Type B pancreatic cell (in vitro differentiated cells): ENCODE results near the gene CCDC57. TPM values are rescaled to one million over a fixed set of nuclear protein-coding genes. Genes with fewer than 3 reads are reported as not detected.

Source experiments
- DNase-seq: peaks from one replicate; pipeline ENCODE4 v3.0.0; 2021; ENCODE audit warnings: mixed read lengths; ENCODE audit not compliant: unreplicated experiment; ENCODE audit errors: extremely low spot score
- H3K27ac Mint-ChIP-seq: 2 replicates; pipeline ENCODE4 v1.8.0; 2021; ENCODE audit warnings: mild to moderate bottlenecking, mixed read lengths
- H3K27me3 Mint-ChIP-seq: 2 replicates; pipeline ENCODE4 v1.8.0; 2021; ENCODE audit warnings: mixed read lengths
- H3K36me3 Mint-ChIP-seq: 2 replicates; pipeline ENCODE4 v1.8.0; 2021; ENCODE audit warnings: mixed read lengths
- H3K4me1 Mint-ChIP-seq: one replicate; pipeline ENCODE4 v1.8.0; 2021; ENCODE audit warnings: mixed read lengths; ENCODE audit not compliant: unreplicated experiment
- H3K4me3 Mint-ChIP-seq: 2 replicates; pipeline ENCODE4 v1.8.0; 2021; ENCODE audit warnings: mild to moderate bottlenecking, mixed read lengths
- H3K9me3 Mint-ChIP-seq: 2 replicates; pipeline ENCODE4 v1.8.0; 2021; ENCODE audit warnings: mixed read lengths
- total RNA-seq: library from RNA; stranded (reverse); gene quantifications from 2 replicates; pipeline ENCODE4 v1.2.1, GENCODE V29; 2021; ENCODE audit warnings: low replicate concordance
- TF ChIP-seq, protein P1 (sequence below): fragments of 200-600 bp; sonication (generic); conservative IDR thresholded peaks from 2 replicates; pipeline ENCODE4 v1.5.0; 2021; ENCODE audit warnings: antibody characterized with exemption, mild to moderate bottlenecking

CCDC57 gene
- total RNA-seq, 1 donor from 2014 or later: 58.7 TPM

DNA sequence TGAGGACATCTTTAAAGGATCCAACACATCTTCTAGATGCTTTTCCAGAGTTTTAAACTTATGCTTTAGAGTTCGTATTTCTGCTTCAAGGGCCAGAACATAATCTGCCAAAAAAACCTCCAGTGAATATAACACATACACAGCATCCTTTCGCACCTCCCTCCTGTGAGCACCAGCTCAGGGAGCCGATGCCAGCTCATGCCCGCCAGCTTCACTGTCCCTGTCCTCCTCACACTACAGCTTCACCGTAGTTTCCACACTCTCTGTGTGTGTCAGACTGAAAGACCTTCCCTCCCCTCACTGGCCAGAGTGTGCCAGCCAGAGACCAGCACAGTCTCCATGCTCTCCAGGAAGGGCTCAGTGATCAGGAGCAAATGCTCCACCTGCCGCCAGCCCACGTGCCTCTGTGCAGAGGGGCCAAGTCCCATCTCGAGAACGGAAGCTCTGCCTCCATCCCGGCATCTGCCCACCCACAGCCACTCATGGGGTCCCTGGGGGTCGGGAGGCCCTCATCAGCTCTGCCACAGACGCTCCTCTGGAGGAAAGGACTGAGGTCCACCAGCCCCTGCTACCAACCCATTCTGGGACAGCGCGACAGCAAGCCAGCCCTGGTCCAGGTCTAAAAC, 40.8 kb downstream of the CCDC57 start:
- H3K27me3 Mint-ChIP-seq: no peaks in the 10 kb centered on the region
- TF ChIP-seq, protein P1, sequence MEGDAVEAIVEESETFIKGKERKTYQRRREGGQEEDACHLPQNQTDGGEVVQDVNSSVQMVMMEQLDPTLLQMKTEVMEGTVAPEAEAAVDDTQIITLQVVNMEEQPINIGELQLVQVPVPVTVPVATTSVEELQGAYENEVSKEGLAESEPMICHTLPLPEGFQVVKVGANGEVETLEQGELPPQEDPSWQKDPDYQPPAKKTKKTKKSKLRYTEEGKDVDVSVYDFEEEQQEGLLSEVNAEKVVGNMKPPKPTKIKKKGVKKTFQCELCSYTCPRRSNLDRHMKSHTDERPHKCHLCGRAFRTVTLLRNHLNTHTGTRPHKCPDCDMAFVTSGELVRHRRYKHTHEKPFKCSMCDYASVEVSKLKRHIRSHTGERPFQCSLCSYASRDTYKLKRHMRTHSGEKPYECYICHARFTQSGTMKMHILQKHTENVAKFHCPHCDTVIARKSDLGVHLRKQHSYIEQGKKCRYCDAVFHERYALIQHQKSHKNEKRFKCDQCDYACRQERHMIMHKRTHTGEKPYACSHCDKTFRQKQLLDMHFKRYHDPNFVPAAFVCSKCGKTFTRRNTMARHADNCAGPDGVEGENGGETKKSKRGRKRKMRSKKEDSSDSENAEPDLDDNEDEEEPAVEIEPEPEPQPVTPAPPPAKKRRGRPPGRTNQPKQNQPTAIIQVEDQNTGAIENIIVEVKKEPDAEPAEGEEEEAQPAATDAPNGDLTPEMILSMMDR: no peak
- H3K4me1 Mint-ChIP-seq: peaks cover 8% of the 10 kb centered on the region
- peaks cover 4% of the 10 kb centered on the region for H3K9me3 Mint-ChIP-seq
- H3K36me3 Mint-ChIP-seq: peaks cover 36% of the 10 kb centered on the region
- no peak overlapping the region for H3K27ac Mint-ChIP-seq
- no peak for DNase-seq
- no peak overlapping the region for H3K4me3 Mint-ChIP-seq

DNA sequence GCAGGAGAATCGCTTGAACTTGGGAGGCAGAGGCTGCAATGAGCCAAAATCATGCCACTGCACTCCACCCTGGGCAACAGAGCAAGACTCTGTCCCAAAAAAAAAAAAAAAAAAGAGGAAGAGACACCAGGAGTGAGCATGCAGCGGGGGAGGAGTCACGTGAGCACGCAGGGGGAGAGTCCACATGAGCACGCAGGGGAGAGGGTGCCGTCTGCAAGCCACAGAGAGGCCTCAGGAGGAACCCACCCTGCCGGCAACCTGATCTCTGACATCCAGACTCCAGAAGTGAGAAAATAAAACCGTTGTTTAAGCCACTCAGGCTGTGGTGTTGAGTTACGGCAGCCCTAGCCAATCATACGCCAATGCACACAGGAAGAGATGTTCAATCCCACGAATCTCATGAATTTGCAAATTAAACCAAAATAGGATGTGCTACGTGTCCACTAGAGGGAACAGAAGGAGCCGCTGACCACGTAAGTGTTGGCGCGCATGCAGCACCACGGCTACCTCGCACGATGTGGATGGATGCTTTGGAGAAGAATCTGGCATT, 42.2 kb downstream of the CCDC57 start:
- no peak overlapping the region for H3K4me3 Mint-ChIP-seq
- no peak for DNase-seq
- TF ChIP-seq, protein P1: no peak
- H3K27me3 Mint-ChIP-seq: no peaks in the 10 kb centered on the region
- H3K4me1 Mint-ChIP-seq: peaks cover 8% of the 10 kb centered on the region
- H3K36me3 Mint-ChIP-seq: peaks cover 44% of the 10 kb centered on the region
- H3K27ac Mint-ChIP-seq: no peak overlapping the region
- peaks cover 4% of the 10 kb centered on the region for H3K9me3 Mint-ChIP-seq

DNA sequence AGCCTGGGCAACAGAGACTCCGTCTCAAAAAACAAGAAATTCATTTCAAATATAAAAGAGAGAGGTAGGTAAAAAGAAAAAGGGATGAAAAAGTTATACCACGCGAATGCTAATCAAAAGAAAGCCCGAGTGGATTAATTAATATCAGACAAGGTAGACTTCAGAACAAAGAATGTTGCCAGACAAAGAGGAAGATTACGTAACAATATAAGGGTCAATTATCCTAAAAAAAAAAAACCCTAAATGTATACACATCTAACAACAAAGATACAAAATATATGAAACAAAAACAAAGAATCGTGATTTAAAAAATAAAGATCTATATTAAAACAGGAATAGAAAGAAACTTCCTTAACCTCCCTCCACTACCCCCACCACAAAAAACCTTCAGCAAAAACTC, 44.1 kb downstream of the CCDC57 start:
- Mint-ChIP-seq H3K4me1 (peaks cover 3% of the 10 kb centered on the region), H3K36me3 (peaks cover 40% of the 10 kb centered on the region), H3K27me3 (no peaks in the 10 kb centered on the region), H3K9me3 (peaks cover 4% of the 10 kb centered on the region), H3K27ac (no peak overlapping the region), H3K4me3 (no peak overlapping the region)
- no peak for DNase-seq
- TF ChIP-seq, protein P1: no peak

DNA sequence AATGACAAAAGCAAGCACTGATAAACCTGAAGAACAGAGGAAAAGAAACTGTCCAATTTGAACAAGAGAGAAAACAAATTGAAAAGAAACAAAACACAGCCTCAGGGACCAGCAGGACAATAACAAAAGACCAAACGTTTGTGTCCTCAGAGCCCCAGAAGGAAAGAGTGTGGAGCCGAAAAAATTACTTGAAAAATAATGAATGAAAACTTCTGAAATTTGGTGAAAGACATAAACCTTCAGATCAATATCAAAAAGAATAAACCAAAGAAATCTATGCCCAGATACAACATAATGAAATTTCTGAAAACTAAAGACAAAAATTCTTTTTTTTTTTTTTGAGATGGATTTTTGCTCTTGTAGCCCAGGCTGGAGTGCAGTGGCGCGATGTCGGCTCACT, 45.6 kb downstream of the CCDC57 start:
- Mint-ChIP-seq H3K9me3 (peaks cover 4% of the 10 kb centered on the region), H3K4me3 (no peak overlapping the region), H3K4me1 (no peaks in the 10 kb centered on the region), H3K27ac (no peak overlapping the region), H3K36me3 (peaks cover 37% of the 10 kb centered on the region), H3K27me3 (no peaks in the 10 kb centered on the region)
- TF ChIP-seq, protein P1: no peak
- no peak for DNase-seq

DNA sequence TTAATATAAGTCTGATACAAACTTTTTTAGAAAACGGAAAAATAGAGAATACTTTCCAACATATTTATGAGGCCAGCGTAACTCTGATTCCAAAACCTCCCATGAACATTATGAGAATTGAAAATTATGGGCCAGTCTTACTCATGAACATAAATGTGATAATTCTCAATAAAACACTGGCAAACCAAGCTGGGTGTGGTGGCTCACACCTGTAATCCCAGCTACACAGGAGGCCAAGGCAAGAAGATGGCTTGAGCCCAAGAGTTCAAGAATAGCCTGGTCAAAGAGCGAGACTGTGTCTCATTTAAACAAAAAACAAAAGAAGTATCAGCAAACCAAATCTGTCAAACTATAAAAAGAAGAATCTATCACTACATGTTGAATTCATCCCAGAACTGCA, 47.8 kb downstream of the CCDC57 start:
- H3K27me3 Mint-ChIP-seq: no peaks in the 10 kb centered on the region
- H3K4me3 Mint-ChIP-seq: no peak overlapping the region
- no peaks in the 10 kb centered on the region for H3K4me1 Mint-ChIP-seq
- H3K9me3 Mint-ChIP-seq: peaks cover 4% of the 10 kb centered on the region
- H3K27ac Mint-ChIP-seq: no peak overlapping the region
- DNase-seq: no peak
- TF ChIP-seq, protein P1: no peak
- H3K36me3 Mint-ChIP-seq: peaks cover 34% of the 10 kb centered on the region
